Ramos (cell line): ENCODE results near the gene GNPDA2.

Source experiments
- in situ Hi-C: fragments of 300-500 bp; cut with MboI; formaldehyde crosslinking; loops from one replicate; pipeline ENCODE4 v1.14.3; 2022; ENCODE audit warnings: low sequenced_read_pairs; ENCODE audit not compliant: unreplicated experiment

The GNPDA2 gene

GRCh38 chr4:44684648-44685047 lies 41.7 kb downstream of the GNPDA2 start:
- in situ Hi-C loops: no loop called here

- in situ Hi-C loops: no loop called here
Measured at GRCh38 chr4:44679060-44679459, 47.3 kb downstream of the GNPDA2 start.

DNA sequence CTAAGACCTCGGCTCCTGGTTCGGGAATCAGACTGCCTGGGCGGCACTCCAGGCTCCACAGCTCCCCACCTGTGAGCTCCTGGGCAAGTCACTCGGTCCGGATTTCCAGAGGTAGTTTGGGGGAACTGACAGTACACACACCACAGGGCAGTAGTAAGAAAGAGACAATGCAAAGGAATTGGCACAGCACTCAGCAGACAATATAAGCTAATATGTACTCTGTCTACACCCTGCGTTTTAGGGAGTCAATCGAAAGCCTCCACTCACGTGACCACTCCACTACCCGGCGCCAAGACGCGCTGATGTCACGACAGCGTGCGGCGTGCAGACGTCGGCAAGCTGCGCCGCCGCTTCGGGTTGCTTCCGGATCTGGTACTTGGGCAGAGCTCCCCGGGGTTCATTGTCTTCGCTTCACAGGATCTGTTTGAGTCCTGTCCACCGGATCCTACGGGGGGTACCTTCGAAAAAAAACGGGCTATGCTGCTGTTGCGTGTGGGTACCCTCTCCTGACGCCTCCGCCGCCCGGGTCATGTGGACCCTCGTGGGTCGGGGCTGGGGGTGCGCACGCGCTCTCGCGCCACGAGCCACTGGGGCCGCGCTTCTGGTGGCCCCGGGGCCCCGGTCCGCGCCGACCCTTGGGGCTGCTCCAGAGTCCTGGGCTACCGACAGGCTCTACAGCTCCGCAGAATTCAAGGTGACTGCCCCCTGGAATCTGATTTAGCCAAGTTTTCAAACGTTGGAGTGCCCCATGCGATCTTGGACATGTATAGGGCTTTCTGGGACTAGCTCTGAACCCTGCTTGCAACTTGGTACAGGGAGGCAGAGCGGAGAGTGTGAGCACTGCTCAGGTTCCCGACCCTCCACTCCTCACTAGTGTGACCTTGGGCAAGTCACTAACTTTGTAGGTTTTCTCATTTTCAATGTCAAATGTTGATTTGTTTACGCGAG lies 48.0 kb downstream of the GNPDA2 start, which contains the start of gene GUF1:
TSS of gene GUF1 (plus strand) at position 327 of the 948 bp plus-strand sequence. CDS start at position 530, 203 bp downstream.
- in situ Hi-C loops: no loop called here

GRCh38 chr4:44675366-44675765 lies 51.0 kb downstream of the GNPDA2 start:
- in situ Hi-C loops: no loop called here

GRCh38 chr4:44674471-44674870 lies 51.9 kb downstream of the GNPDA2 start:
- in situ Hi-C loops: no loop called here

DNA sequence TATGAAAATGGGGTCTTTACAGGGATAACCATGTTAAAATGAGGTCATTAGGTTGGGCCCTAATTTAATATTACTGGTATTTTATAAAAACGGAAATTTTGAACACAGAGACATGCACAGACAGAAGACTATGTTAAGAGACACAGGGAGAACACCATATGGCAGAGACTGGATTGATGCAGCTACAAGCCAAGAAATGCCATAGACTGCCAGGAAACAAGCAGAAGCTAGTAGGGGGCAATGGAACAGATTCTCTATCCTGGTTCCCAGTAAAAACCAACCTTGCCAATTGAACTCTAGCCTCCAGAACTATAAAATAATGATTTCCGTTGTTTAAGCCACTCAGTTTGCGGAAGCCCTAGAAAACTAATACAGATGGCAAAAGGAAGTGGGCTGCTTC lies 54.7 kb downstream of the GNPDA2 start:
- in situ Hi-C loops: no loop called here

- in situ Hi-C loops: no loop called here
Measured at GRCh38 chr4:44670506-44671199, 55.7 kb downstream of the GNPDA2 start.

DNA sequence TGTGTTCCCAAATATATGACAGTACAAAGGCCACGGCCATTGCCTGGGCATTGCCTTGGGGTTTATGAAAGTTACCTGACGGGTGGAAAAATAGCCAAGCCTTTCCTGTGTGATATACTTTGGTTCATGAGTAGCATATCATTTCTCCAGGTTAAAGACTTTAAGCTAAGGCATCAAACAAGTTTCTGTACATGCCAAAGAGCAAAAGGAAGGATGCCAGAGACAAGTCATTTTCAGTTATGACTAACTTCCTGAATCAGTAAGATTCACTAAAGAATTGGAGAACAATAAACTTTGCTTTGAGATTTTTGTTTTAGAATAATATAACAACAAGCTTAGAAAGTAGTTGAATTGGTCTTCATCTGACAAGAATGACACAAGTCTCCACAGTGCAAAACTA lies 57.8 kb downstream of the GNPDA2 start:
- in situ Hi-C loops: no loop called here

- in situ Hi-C loops: no loop called here
Measured at GRCh38 chr4:44663539-44664263, 62.7 kb downstream of the GNPDA2 start.

DNA sequence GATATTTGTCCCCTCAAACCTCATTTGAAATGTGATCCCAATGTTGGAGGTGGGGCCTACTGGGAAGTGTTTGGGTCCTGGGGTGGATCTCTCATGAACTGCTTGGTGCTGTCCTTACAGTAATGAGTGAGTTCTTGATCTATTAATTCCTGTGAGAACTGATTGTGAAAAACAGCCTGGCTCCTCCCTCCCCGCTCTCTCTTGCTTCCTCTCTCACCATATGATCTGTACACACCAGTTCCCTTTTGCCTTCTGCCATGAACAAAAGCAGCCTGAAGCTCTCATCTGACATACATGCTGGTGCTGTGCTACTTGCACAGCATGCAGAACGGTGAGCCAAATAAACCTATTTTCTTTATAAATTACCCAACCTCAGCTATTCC lies 63.7 kb downstream of the GNPDA2 start:
- in situ Hi-C loops: no loop called here

DNA sequence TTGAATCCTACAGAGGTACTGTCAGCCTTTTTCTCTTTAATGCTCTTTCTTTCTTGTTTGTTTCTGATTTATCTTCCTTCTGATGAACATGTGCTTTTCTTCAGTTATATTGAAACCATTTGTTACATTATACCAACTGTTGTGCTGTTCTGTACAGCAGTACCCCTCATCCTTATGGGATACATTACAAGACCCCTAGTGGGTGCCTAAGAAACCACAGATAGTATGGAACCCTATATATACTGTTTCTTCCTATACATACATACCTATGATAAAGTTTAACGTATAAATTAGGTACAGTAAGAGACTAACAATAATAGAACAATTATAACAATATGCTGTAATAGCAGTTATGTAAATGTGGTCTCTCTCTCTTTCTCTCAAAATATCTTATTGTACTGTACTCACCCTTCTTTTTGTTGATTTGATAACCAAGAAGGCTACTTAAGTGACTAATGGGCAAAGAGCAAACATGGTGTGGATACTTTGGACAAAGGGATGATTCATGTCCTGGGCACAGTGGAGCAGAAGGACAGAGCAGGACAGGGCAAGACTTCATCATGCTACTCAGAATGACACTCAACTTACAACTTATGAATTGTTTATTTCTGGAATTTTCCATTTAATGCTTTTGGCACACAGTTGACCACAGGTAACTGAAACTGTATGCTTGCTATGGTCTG lies 64.3 kb downstream of the GNPDA2 start:
- in situ Hi-C loops: no loop called here

GRCh38 chr4:44660396-44660795 lies 66.0 kb downstream of the GNPDA2 start:
- in situ Hi-C loops: no loop called here

- in situ Hi-C loops: no loop called here
Measured at GRCh38 chr4:44652002-44652401, 74.4 kb downstream of the GNPDA2 start.
